Sigmoid colon (tissue), 3 donors: Measurements from ENCODE around the gene EHBP1.

Experiments
- POLR2A ChIP-seq, 2 donors: fragments of 450-650 bp; IDR thresholded peaks; one replicate each; pipeline ENCODE4 v1.6.1; 2016; ENCODE audit warnings: antibody characterized with exemption in 2 of 2, mild to moderate bottlenecking in 2 of 2, moderate library complexity in 2 of 2
- TF ChIP-seq, protein P1 (sequence below), 4 experiments: fragments of 450-650 bp in 3 of 4; fragments of 200-600 bp in 1 of 4; IDR thresholded peaks; one replicate each; pipeline ENCODE4 v1.5.1; 2016 to 2019; ENCODE audit warnings: antibody characterized with exemption in 4 of 4, mild to moderate bottlenecking in 3 of 4, moderate library complexity in 2 of 4

DNA sequence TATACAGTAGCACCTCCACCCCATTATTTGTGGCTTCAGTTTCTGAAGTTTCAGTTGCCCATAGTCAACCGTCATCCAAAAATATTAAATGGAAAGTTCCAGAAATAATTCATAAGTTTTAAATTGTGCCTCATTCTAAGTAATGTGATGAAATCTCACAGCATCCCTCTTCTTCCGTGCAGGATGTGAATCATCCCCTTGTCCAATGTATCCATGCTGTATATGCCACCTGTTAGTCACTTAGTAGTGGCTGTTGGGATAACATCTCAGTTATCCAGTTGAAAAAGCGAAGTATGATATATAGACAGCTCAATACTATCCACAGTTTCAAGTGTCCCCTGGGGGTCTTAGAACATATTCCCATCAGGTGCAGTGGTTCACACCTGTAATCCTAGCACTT is 226.0 kb downstream of the EHBP1 start:
- TF ChIP-seq, protein P1, sequence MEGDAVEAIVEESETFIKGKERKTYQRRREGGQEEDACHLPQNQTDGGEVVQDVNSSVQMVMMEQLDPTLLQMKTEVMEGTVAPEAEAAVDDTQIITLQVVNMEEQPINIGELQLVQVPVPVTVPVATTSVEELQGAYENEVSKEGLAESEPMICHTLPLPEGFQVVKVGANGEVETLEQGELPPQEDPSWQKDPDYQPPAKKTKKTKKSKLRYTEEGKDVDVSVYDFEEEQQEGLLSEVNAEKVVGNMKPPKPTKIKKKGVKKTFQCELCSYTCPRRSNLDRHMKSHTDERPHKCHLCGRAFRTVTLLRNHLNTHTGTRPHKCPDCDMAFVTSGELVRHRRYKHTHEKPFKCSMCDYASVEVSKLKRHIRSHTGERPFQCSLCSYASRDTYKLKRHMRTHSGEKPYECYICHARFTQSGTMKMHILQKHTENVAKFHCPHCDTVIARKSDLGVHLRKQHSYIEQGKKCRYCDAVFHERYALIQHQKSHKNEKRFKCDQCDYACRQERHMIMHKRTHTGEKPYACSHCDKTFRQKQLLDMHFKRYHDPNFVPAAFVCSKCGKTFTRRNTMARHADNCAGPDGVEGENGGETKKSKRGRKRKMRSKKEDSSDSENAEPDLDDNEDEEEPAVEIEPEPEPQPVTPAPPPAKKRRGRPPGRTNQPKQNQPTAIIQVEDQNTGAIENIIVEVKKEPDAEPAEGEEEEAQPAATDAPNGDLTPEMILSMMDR (IDR thresholded peaks at IDR 0.05): no peak
- no peak for TF ChIP-seq POLR2A (IDR thresholded peaks at IDR 0.05)
